HepG2 (cell line): ENCODE measurements around the gene TMEM240. TPM values are rescaled to one million over a fixed set of nuclear protein-coding genes. Genes with fewer than 3 reads are reported as not detected.

Experiments
- ATAC-seq: fragments of 200-7000 bp; cut with Tn5 transposase; 3 replicates; pipeline ENCODE4 v1.9.1; 2020; ENCODE audit warnings: mild to moderate bottlenecking, moderate library complexity
- BruUV-seq: library from RNA; stranded (reverse); fragments of 400-500 nt; replicated peaks from 2 replicates; lab custom pipeline; 2021; lab: Mats Ljungman, UMichigan
- CTCF ChIA-PET: fragments of 300-600 bp; formaldehyde crosslinking; extraction: SDS; loops from one replicate; lab custom pipeline; 2021; ENCODE audit warnings: low total read pairs, inconsistent platforms, low intra/inter-chr PET ratio; lab: Yijun Ruan, JAX
- POLR2A ChIA-PET: fragments of 350-600 bp; sonication (Branson Sonifier 250); formaldehyde crosslinking; loops from one replicate; lab custom pipeline; 2020; ENCODE audit warnings: antibody characterized with exemption, inconsistent platforms; lab: Yijun Ruan, JAX
- DNase-seq: peaks from one replicate; pipeline ENCODE4 v3.0.0-alpha.2; 2015; ENCODE audit warnings: low spot score
- FAIRE-seq: peaks from 3 replicates; lab custom pipeline; 2011; peaks lifted over from hg19 to GRCh38; lab: Jason Lieb, UNC
- H2AFZ ChIP-seq: one replicate; pipeline ENCODE4 v1.6.1; 2011; ENCODE audit warnings: low read length, inconsistent platforms
- H3K27ac ChIP-seq: fragments of 300-600 bp; 3 replicates; pipeline ENCODE4 v1.8.0; 2011; ENCODE audit warnings: mixed run types, mild to moderate bottlenecking, mixed read lengths, low read length, inconsistent platforms; ENCODE audit not compliant: insufficient read depth; ENCODE audit errors: extremely low read length
- H3K27me3 ChIP-seq, 2 experiments: fragments of 200-600 bp in 1 of 2; 2 replicates in 1 of 2; 3 replicates in 1 of 2; pipeline versions ENCODE4 v1.6.0 to v1.8.0; 2011; ENCODE audit warnings: low read length in 2 of 2, mild to moderate bottlenecking in 2 of 2, moderate library complexity in 2 of 2, inconsistent platforms in 1 of 2; ENCODE audit not compliant: insufficient read depth in 2 of 2, control insufficient read depth in 1 of 2
- H3K36me3 ChIP-seq, 2 experiments: fragments of 200-600 bp in 1 of 2; replicated peaks in 1 of 2; 2 replicates in 1 of 2; 3 replicates in 1 of 2; pipeline versions ENCODE4 v1.5.1 to v1.8.0; 2011; ENCODE audit warnings: low read length in 2 of 2, inconsistent platforms in 1 of 2; ENCODE audit not compliant: insufficient read depth in 2 of 2, control insufficient read depth in 1 of 2
- H3K4me1 ChIP-seq: 2 replicates; pipeline ENCODE4 v1.5.1; 2012; ENCODE audit warnings: low read length, inconsistent platforms; ENCODE audit not compliant: insufficient read depth
- H3K4me2 ChIP-seq: 2 replicates; pipeline ENCODE4 v1.6.0; 2011; ENCODE audit warnings: low read depth, low read length, inconsistent platforms
- H3K4me3 ChIP-seq, 3 experiments: fragments of 200-600 bp in 1 of 3; sonication (generic), shearing (Covaris generic) in 1 of 3; replicated peaks in 1 of 3; 2 replicates each; pipeline ENCODE4 v1.5.1; 2011 to 2016; ENCODE audit warnings: low read length in 3 of 3, inconsistent platforms in 2 of 3, low read depth in 2 of 3, mild to moderate bottlenecking in 2 of 3, control low read depth in 1 of 3, mixed read lengths in 1 of 3; ENCODE audit not compliant: insufficient read depth in 1 of 3
- H3K79me2 ChIP-seq: one replicate; pipeline ENCODE4 v1.6.1; 2011; ENCODE audit warnings: low read length, inconsistent platforms; ENCODE audit not compliant: insufficient read depth
- H3K9ac ChIP-seq: 2 replicates; pipeline ENCODE4 v1.6.0; 2011; ENCODE audit warnings: mild to moderate bottlenecking, low read depth, low read length, inconsistent platforms; ENCODE audit not compliant: insufficient read depth
- H3K9me3 ChIP-seq: 2 replicates; pipeline ENCODE4 v1.5.1; 2012; ENCODE audit warnings: mild to moderate bottlenecking, low read length
- H4K20me1 ChIP-seq: 2 replicates; pipeline ENCODE4 v1.6.0; 2011; ENCODE audit warnings: inconsistent platforms, mild to moderate bottlenecking, low read length, moderate library complexity; ENCODE audit not compliant: insufficient read depth
- ADNP ChIP-seq: sonication (generic); formaldehyde crosslinking; IDR thresholded peaks from 2 replicates; pipeline ENCODE4 v1.4.0; 2020; ENCODE audit warnings: missing genetic modification reagents
- MAFG ChIP-seq: sonication (generic); formaldehyde crosslinking; IDR thresholded peaks from 2 replicates; pipeline ENCODE4 v1.5.1; 2020; ENCODE audit warnings: mild to moderate bottlenecking, missing genetic modification reagents
- RBFOX2 ChIP-seq: fragments of 200-400 bp; formaldehyde crosslinking; IDR thresholded peaks from 2 replicates; pipeline ENCODE4 v1.6.1; 2017; ENCODE audit warnings: low read depth, mild to moderate bottlenecking, low read length
- ZNF264 ChIP-seq: sonication (generic); formaldehyde crosslinking; IDR thresholded peaks from 2 replicates; pipeline ENCODE4 v1.4.0; 2020; ENCODE audit warnings: missing genetic modification reagents
- ZNF720 ChIP-seq: sonication (generic); formaldehyde crosslinking; IDR thresholded peaks from 2 replicates; pipeline ENCODE4 v1.4.0; 2020; ENCODE audit warnings: missing genetic modification reagents
- WGBS: methylation state at CpG from one replicate; pipeline ENCODE4 v1.1.6; 2017; ENCODE audit warnings: low lambda C conversion rate; 5-methylcytosine and 5-hydroxymethylcytosine counted together
- in situ Hi-C: cut with HindIII; loops from 2 replicates; pipeline ENCODE4 v1.10.0; 2017; ENCODE audit warnings: low pct_unique_long_range_greater_than_20kb; ENCODE audit not compliant: extremely low pct_ligation_motif_present
- intact Hi-C: fragments of 100-400 bp; cut with micrococcal nuclease; formaldehyde crosslinking; loops from one replicate; pipeline ENCODE4 v1.10.0; 2022; ENCODE audit not compliant: unreplicated experiment
- polyA plus RNA-seq, 8 experiments: library from polyadenylated mRNA; depleted of rRNA in 3 of 8; stranded (reverse) in 7 of 8; unstranded in 1 of 8; fragments of >200 nt; fragmentation: Illumina TruSeq in 4 of 8; extraction: Trizol in 4 of 8; gene quantifications; 2 replicates each; pipeline versions ENCODE4 v1.2.1 to v1.2.3, GENCODE V29; 2011 to 2016; ENCODE audit warnings: low read depth in 4 of 8, missing spikeins in 1 of 8, mixed read lengths in 1 of 8; ENCODE audit not compliant: insufficient read depth in 1 of 8
- total RNA-seq, 5 experiments: library from RNA; depleted of rRNA; stranded (reverse); fragments of >200 nt; fragmentation: Illumina TruSeq; extraction: Trizol; gene quantifications; 2 replicates each; pipeline ENCODE4 v1.2.3, GENCODE V29; 2016; ENCODE audit warnings: low read depth in 1 of 5
- TF ChIP-seq, protein P1 (sequence below): sonication (generic); formaldehyde crosslinking; IDR thresholded peaks from 2 replicates; pipeline ENCODE4 v1.4.0; 2020; ENCODE audit warnings: missing genetic modification reagents

The TMEM240 gene
- total and polyA plus RNA-seq, 2 of the 13 experiments (the other 11 are each of a cell fraction or from before 2014, with no cell fraction given), result 0.17 TPM; not detected in 1

DNA sequence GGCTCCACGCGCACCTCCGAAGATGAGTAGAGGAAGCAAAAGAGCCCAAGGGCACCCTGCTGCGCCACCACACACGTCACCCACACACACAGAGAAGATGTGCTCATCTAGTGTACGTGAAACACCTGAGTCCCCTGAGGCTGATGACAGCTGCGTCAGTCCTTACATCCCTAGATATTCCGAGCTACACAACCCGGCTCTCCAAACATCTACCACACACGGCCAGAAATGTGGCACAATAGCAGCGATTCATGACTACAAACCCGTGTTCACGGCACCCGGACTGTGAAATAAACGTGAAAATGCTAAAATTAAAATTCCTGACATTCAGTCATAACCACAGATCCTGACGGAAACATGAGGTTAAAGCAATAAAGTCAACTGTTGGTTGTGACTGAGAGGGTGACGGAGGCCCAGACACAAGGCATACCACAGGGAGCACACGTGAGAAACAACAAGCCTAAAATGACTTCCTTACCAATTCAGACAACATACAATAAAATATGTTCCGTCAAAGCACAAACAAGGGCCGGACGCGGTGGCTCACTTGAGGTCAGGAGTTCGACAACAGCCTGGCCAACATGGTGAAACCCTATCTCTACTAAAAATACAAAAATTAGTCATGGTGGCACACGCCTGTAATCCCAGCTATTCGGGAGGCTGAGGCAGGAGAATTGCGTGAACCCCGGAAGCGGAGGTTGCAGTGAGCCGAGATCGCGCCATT is 26.9 kb upstream of the TMEM240 start (continued):
- TF ChIP-seq, protein P1, sequence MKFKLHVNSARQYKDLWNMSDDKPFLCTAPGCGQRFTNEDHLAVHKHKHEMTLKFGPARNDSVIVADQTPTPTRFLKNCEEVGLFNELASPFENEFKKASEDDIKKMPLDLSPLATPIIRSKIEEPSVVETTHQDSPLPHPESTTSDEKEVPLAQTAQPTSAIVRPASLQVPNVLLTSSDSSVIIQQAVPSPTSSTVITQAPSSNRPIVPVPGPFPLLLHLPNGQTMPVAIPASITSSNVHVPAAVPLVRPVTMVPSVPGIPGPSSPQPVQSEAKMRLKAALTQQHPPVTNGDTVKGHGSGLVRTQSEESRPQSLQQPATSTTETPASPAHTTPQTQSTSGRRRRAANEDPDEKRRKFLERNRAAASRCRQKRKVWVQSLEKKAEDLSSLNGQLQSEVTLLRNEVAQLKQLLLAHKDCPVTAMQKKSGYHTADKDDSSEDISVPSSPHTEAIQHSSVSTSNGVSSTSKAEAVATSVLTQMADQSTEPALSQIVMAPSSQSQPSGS (CRISPR knock-in tag), result no peak
- TF ChIP-seq ZNF264 (CRISPR knock-in tag), result no peak
- no peak for TF ChIP-seq ADNP (CRISPR knock-in tag)
- TF ChIP-seq ZNF720 (CRISPR knock-in tag), result no peak

DNA sequence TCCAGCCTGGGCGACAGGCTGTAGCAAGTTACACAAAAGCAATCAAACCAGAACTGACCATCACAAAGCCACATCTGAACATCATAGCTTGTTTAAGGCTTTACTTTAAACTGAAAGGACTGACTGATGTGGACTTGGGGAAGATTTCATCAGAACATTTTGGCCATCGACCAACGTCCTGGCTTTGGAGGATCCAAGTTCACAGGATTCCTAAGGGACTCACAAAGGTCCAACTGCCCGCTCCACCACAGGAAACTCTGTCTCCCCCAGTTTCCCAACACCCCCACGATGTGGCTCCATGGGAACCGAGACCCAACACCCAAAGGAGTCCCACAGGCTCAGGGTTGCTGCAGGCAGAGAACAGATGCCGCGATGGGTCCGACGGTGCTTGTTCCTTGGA is 24.9 kb upstream of the TMEM240 start:
- H4K20me1 ChIP-seq, result peaks cover 28% of the 10 kb centered on the region
- FAIRE-seq, result no peak
- no peak for ATAC-seq
- H3K9ac ChIP-seq, result no peak overlapping the region
- in situ Hi-C loops, result no loop called here
- BruUV-seq, result no TSS peak
- 90% methylated on average over 10 of the region's 10 CpGs for WGBS
- DNase-seq, result no peak
- ChIA-PET POLR2A (interaction anchor here (1.4 kb wide), 1 partner anchor 60 kb away, joined by 3 read pairs; no protein-coding TSS in a partner anchor), CTCF (no interaction called here)
- no peak overlapping the region for H3K27ac ChIP-seq
- no peak overlapping the region for H3K4me2 ChIP-seq
- H3K9me3 ChIP-seq, result no peaks in the 10 kb centered on the region
- H3K27me3 ChIP-seq, result no peaks in the 10 kb centered on the region
- peaks cover 56% of the 10 kb centered on the region for H3K79me2 ChIP-seq
- peaks cover 4% of the 10 kb centered on the region; the same call in 1 of the 2 replicates for H3K4me1 ChIP-seq
- peaks cover 27 to 59% of the 10 kb centered on the region in 2 experiments for H3K36me3 ChIP-seq
- 0 out of 2 replicates have a peak, but pooled peaks have one; percentile 7 for TF ChIP-seq RBFOX2
- no peak for TF ChIP-seq MAFG (CRISPR knock-in tag)
- no peak overlapping the region for H2AFZ ChIP-seq
- intact Hi-C loops, result loop anchor here (1.0 kb wide), 1 partner anchor 22 kb away; no protein-coding TSS in a partner anchor
- H3K4me3 ChIP-seq, result no peak overlapping the region
